ENCODE data around the gene DZIP1L. TPM values are rescaled to one million over a fixed set of nuclear protein-coding genes. Genes with fewer than 3 reads are reported as not detected.

DZIP1L gene
- total RNA-seq, 1 experiment from 2014 or later = 2.3 TPM

DNA sequence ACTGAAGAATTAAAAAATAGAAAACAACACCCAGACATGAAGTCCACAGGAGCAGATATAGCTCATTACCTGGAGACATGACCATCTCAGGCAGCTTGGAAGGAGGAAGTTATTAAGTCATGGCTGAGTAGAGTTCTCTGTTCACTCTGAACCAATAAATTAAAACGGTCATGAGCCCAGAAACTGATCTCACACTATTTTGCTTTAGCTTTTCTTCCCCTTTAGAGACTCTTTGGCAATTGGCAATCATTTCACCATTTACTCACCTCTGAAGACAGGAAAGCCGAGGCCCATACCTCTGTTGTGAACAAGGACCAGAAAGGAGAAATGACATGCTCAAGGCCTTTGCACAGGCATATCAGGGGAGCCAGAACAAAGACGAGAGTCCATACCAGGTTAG is 78.8 kb downstream of the DZIP1L start:
- intact Hi-C loops (cut with micrococcal nuclease; ENCODE audit: unreplicated experiment) = no loop called here
- no peak for DNase-seq
- no TSS peak for BruUV-seq (replicated peaks)

DNA sequence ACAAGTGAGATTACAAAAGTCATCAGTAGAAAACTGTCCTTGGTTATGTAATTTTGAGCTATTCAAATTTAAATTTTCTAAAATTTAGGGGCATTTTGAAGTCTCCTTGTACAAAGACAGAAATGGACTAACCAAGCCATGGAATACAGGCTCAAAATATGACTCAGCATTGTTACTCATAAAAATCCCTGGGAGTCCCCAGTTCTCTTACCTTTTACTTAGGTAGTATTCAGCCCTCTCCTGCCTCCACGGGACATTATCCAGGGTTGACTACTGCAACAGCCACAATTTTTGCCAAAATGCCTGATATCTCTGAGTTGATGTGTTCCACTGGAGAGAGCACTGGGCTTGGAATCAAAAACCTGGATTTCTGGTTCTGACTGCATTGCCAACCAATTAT is 80.5 kb downstream of the DZIP1L start:
- Histone ChIP-seq H4K20me1 (ENCODE audit: insufficient read depth) (no peaks in the 10 kb centered on the region), H3K9me3 (ENCODE audit: insufficient read depth, low read depth) (no peaks in the 10 kb centered on the region), H3K36me3 (ENCODE audit: low read depth) (no peaks in the 10 kb centered on the region), H3K27me3 (ENCODE audit: insufficient read depth, low read depth) (no peaks in the 10 kb centered on the region), H3K9me2 (ENCODE audit: insufficient read depth) (no peaks in the 10 kb centered on the region), H3K4me2 (no peak overlapping the region), H3K79me2 (ENCODE audit: low read depth) (no peaks in the 10 kb centered on the region), H2AFZ (no peak overlapping the region), H3K4me3 (no peak overlapping the region), H3K4me1 (replicated peaks; ENCODE audit: insufficient read depth) (no peaks in the 10 kb centered on the region), H3F3A (ENCODE audit: insufficient read depth, low read depth) (no peaks in the 10 kb centered on the region), H3K27ac (no peak overlapping the region)
- ChIA-PET CTCF (no interaction called here), POLR2A (ENCODE audit: unreplicated experiment) (no interaction called here)
- BruUV-seq (replicated peaks) = no TSS peak
- intact Hi-C loops (cut with micrococcal nuclease; ENCODE audit: unreplicated experiment) = no loop called here
- no peak for DNase-seq
- TF ChIP-seq, protein P1, sequence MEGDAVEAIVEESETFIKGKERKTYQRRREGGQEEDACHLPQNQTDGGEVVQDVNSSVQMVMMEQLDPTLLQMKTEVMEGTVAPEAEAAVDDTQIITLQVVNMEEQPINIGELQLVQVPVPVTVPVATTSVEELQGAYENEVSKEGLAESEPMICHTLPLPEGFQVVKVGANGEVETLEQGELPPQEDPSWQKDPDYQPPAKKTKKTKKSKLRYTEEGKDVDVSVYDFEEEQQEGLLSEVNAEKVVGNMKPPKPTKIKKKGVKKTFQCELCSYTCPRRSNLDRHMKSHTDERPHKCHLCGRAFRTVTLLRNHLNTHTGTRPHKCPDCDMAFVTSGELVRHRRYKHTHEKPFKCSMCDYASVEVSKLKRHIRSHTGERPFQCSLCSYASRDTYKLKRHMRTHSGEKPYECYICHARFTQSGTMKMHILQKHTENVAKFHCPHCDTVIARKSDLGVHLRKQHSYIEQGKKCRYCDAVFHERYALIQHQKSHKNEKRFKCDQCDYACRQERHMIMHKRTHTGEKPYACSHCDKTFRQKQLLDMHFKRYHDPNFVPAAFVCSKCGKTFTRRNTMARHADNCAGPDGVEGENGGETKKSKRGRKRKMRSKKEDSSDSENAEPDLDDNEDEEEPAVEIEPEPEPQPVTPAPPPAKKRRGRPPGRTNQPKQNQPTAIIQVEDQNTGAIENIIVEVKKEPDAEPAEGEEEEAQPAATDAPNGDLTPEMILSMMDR (conservative IDR thresholded peaks at IDR 0.05) = no peak
- TF ChIP-seq EZH2 (IDR thresholded peaks at IDR 0.05; ENCODE audit: low read depth) = no peak

More for the DNA sequence above, 78.8 kb downstream of the DZIP1L start:
- Histone ChIP-seq H3K4me3 (no peak overlapping the region), H3K79me2 (ENCODE audit: low read depth) (no peaks in the 10 kb centered on the region), H3K27me3 (ENCODE audit: insufficient read depth, low read depth) (no peaks in the 10 kb centered on the region), H3K4me1 (replicated peaks; ENCODE audit: insufficient read depth) (no peaks in the 10 kb centered on the region), H3F3A (ENCODE audit: insufficient read depth, low read depth) (no peaks in the 10 kb centered on the region), H2AFZ (no peak overlapping the region), H4K20me1 (ENCODE audit: insufficient read depth) (no peaks in the 10 kb centered on the region), H3K9me3 (ENCODE audit: insufficient read depth, low read depth) (no peaks in the 10 kb centered on the region), H3K27ac (no peak overlapping the region), H3K4me2 (no peak overlapping the region), H3K36me3 (ENCODE audit: low read depth) (no peaks in the 10 kb centered on the region), H3K9me2 (ENCODE audit: insufficient read depth) (no peaks in the 10 kb centered on the region)
- POLR2A ChIA-PET (ENCODE audit: unreplicated experiment) = interaction anchor here (0.5 to 0.6 kb wide), 2 partner anchors 233 to 522 kb away, joined by 3 to 31 read pairs; no protein-coding TSS in a partner anchor
- CTCF ChIA-PET = no interaction called here
- TF ChIP-seq EZH2 (IDR thresholded peaks at IDR 0.05; ENCODE audit: low read depth) = no peak
- TF ChIP-seq, protein P1 (conservative IDR thresholded peaks at IDR 0.05) = no peak

DNA sequence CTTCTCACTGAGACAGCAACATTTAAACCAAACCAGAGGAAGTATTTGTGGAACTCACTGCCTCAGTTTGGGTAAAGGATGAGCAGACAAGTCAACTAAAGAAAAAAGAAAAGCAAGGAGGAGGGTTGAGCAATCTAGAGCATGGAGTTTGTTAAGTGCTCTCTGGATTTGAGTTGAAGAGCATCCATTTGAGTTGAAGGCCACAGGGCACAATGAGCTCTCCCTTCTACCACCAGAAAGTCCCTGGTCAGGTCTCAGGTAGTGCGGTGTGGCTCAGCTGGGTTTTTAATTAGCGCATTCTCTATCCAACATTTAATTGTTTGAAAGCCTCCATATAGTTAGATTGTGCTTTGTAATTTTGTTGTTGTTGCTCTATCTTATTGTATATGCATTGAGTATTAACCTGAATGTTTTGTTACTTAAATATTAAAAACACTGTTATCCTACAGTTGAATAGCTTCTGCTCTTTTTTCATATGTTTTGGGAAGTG is 82.2 kb downstream of the DZIP1L start:
- Histone ChIP-seq H3K4me2 (no peak overlapping the region), H3K79me2 (ENCODE audit: low read depth) (no peaks in the 10 kb centered on the region), H3F3A (ENCODE audit: insufficient read depth, low read depth) (no peaks in the 10 kb centered on the region), H3K9me3 (ENCODE audit: insufficient read depth, low read depth) (no peaks in the 10 kb centered on the region), H3K4me1 (replicated peaks; ENCODE audit: insufficient read depth) (no peaks in the 10 kb centered on the region), H3K27ac (no peak overlapping the region), H4K20me1 (ENCODE audit: insufficient read depth) (no peaks in the 10 kb centered on the region), H3K9me2 (ENCODE audit: insufficient read depth) (no peaks in the 10 kb centered on the region), H3K27me3 (ENCODE audit: insufficient read depth, low read depth) (no peaks in the 10 kb centered on the region), H3K4me3 (no peak overlapping the region), H2AFZ (no peak overlapping the region), H3K36me3 (ENCODE audit: low read depth) (no peaks in the 10 kb centered on the region)
- CTCF ChIA-PET = no interaction called here
- TF ChIP-seq, protein P1 (conservative IDR thresholded peaks at IDR 0.05) = no peak
- DNase-seq = no peak
- BruUV-seq (replicated peaks) = no TSS peak
- POLR2A ChIA-PET (ENCODE audit: unreplicated experiment) = no interaction called here
- intact Hi-C loops (cut with micrococcal nuclease; ENCODE audit: unreplicated experiment) = no loop called here

Data from PC-9 (cell line).